CD4-positive, alpha-beta T cell (primary cell): Measurements from ENCODE around the gene SYT6. TPM values are rescaled to one million over a fixed set of nuclear protein-coding genes. Genes with fewer than 3 reads are reported as not detected.

Experiments used
- ATAC-seq: fragments of 200-7000 bp; cut with Tn5 transposase; one replicate; pipeline ENCODE4 v1.10.0; 2022; ENCODE audit warnings: mild to moderate bottlenecking; ENCODE audit not compliant: poor library complexity
- CTCF ChIA-PET: fragments of 350-600 bp; sonication (Branson Sonifier 250); formaldehyde crosslinking; loops from one replicate; lab custom pipeline; 2021; ENCODE audit warnings: antibody characterized with exemption, inconsistent platforms; lab: Charles Lee
- POLR2A ChIA-PET: fragments of 350-600 bp; sonication (Branson Sonifier 250); formaldehyde crosslinking; loops from one replicate; lab custom pipeline; 2021; ENCODE audit warnings: antibody characterized with exemption, inconsistent platforms; lab: Charles Lee
- DNase-seq, 14 experiments: peaks; one replicate each; pipeline ENCODE4 v3.0.0-alpha.2; 2013 to 2020; ENCODE audit warnings: mixed read lengths in 2 of 14
- H3K27ac ChIP-seq, 2 donors: one replicate each; pipeline versions ENCODE4 v1.5.1 to v1.7.0; 2013; ENCODE audit warnings: low read length in 2 of 2, low read depth in 1 of 2, mild to moderate bottlenecking in 1 of 2
- H3K27me3 ChIP-seq, 2 experiments: 1 replicate in 1 of 2; 2 replicates in 1 of 2; pipeline versions ENCODE4 v1.6.1 to v1.7.0; 2013; ENCODE audit warnings: low read length in 2 of 2, control low read depth in 1 of 2, mild to moderate bottlenecking in 1 of 2, moderate library complexity in 1 of 2; ENCODE audit not compliant: insufficient read depth in 2 of 2, control insufficient read depth in 1 of 2
- H3K36me3 ChIP-seq: one replicate; pipeline ENCODE4 v1.6.1; 2013; ENCODE audit warnings: low read length, control low read depth; ENCODE audit not compliant: insufficient read depth
- H3K4me1 ChIP-seq: one replicate; pipeline ENCODE4 v1.6.1; 2013; ENCODE audit warnings: low read length, control low read depth; ENCODE audit not compliant: insufficient read depth
- H3K4me3 ChIP-seq: one replicate; pipeline ENCODE4 v1.5.1; 2013; ENCODE audit warnings: mild to moderate bottlenecking, low read length, moderate library complexity
- H3K9me3 ChIP-seq, 2 experiments: 1 replicate in 1 of 2; 2 replicates in 1 of 2; pipeline versions ENCODE4 v1.6.1 to v1.7.0; 2013; ENCODE audit warnings: low read length in 2 of 2, mild to moderate bottlenecking in 2 of 2, control low read depth in 1 of 2, moderate library complexity in 1 of 2; ENCODE audit not compliant: control insufficient read depth in 1 of 2, insufficient read depth in 1 of 2
- H3K27ac Mint-ChIP-seq: one replicate; pipeline ENCODE4 v1.8.0; 2020; ENCODE audit warnings: mixed read lengths
- H3K27me3 Mint-ChIP-seq: one replicate; pipeline ENCODE4 v1.8.0; 2021; ENCODE audit warnings: mixed read lengths
- H3K36me3 Mint-ChIP-seq: one replicate; pipeline ENCODE4 v1.8.0; 2021; ENCODE audit warnings: low read depth, mixed read lengths
- H3K4me1 Mint-ChIP-seq: one replicate; pipeline ENCODE4 v1.8.0; 2021; ENCODE audit warnings: low read depth, mixed read lengths
- H3K4me3 Mint-ChIP-seq: one replicate; pipeline ENCODE4 v1.8.0; 2020; ENCODE audit warnings: mild to moderate bottlenecking, mixed read lengths
- H3K9me3 Mint-ChIP-seq: one replicate; pipeline ENCODE4 v1.8.0; 2020; ENCODE audit warnings: mixed read lengths
- intact Hi-C, 2 experiments: fragments of 100-400 bp; cut with DNase I in 1 of 2; cut with micrococcal nuclease in 1 of 2; formaldehyde crosslinking; loops; one replicate each; pipeline versions ENCODE4 v1.15.1 to v1.9.0; 2023 to 2025; cut with DNase I, micrococcal nuclease
- total RNA-seq, 174 experiments: library from RNA in 2 of 174; stranded (reverse) in 2 of 174; gene quantifications; one replicate each; pipeline ENCODE4 v1.2.3 and lab custom pipeline; 2021 to 2026
- TF ChIP-seq, protein P1 (sequence below): fragments of 200-600 bp; IDR thresholded peaks from one replicate; pipeline ENCODE4 v1.8.0; 2022; ENCODE audit warnings: antibody characterized with exemption, mild to moderate bottlenecking

Gene SYT6
- total RNA-seq, 2 experiments from 2014 or later, result not detected

DNA sequence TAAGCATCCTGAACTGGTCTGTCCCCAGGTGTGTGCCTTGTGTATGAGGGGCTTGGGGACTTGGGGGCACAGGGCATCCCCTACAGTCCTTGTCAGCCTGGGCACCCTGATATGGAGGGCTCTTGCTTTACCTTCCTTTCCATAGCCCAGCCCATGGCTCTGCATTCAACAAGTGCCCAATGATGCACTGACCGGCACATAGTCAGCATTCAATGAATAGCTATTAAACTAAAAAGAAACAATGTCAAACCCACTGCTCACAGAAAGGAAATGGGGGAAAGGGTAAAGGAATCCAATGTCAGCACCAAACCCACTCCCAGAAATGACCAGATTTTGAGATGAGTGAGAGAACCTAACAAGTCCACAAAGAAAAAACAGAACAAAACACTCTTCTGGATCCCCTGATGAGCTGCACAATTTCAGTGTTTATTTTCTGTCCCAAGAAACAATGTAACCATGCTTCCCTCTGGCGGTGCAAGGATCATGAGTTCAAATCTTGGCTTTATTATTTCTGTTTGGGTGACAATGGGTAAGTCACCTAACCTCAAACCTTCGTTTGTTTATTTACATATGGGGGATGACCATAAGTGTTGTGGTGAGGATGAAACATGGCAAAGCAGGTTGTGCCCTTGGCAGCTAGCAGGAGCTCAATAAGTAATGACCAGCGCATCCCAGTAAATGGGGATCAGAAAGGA lies 22.0 kb downstream of the SYT6 start:
- ChIA-PET CTCF (no interaction called here), POLR2A (no interaction called here)
- TF ChIP-seq, protein P1, sequence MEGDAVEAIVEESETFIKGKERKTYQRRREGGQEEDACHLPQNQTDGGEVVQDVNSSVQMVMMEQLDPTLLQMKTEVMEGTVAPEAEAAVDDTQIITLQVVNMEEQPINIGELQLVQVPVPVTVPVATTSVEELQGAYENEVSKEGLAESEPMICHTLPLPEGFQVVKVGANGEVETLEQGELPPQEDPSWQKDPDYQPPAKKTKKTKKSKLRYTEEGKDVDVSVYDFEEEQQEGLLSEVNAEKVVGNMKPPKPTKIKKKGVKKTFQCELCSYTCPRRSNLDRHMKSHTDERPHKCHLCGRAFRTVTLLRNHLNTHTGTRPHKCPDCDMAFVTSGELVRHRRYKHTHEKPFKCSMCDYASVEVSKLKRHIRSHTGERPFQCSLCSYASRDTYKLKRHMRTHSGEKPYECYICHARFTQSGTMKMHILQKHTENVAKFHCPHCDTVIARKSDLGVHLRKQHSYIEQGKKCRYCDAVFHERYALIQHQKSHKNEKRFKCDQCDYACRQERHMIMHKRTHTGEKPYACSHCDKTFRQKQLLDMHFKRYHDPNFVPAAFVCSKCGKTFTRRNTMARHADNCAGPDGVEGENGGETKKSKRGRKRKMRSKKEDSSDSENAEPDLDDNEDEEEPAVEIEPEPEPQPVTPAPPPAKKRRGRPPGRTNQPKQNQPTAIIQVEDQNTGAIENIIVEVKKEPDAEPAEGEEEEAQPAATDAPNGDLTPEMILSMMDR, result no peak
- H3K4me1 Mint-ChIP-seq, result peaks cover 16% of the 10 kb centered on the region
- H3K27ac Mint-ChIP-seq, result no peak overlapping the region
- H3K4me3 Mint-ChIP-seq, result no peak overlapping the region
- Histone ChIP-seq H3K27ac (no peak overlapping the region), H3K4me1 (peaks cover 3% of the 10 kb centered on the region), H3K9me3 (no peaks in the 10 kb centered on the region), H3K36me3 (no peaks in the 10 kb centered on the region), H3K4me3 (no peak overlapping the region), H3K27me3 (peaks cover 0 to 3% of the 10 kb centered on the region in 2 experiments)
- H3K36me3 Mint-ChIP-seq, result no peaks in the 10 kb centered on the region
- H3K27me3 Mint-ChIP-seq, result peaks cover 13% of the 10 kb centered on the region
- no peak for DNase-seq
- intact Hi-C loops, result no loop called here
- no peaks in the 10 kb centered on the region for H3K9me3 Mint-ChIP-seq
- no peak for ATAC-seq

DNA sequence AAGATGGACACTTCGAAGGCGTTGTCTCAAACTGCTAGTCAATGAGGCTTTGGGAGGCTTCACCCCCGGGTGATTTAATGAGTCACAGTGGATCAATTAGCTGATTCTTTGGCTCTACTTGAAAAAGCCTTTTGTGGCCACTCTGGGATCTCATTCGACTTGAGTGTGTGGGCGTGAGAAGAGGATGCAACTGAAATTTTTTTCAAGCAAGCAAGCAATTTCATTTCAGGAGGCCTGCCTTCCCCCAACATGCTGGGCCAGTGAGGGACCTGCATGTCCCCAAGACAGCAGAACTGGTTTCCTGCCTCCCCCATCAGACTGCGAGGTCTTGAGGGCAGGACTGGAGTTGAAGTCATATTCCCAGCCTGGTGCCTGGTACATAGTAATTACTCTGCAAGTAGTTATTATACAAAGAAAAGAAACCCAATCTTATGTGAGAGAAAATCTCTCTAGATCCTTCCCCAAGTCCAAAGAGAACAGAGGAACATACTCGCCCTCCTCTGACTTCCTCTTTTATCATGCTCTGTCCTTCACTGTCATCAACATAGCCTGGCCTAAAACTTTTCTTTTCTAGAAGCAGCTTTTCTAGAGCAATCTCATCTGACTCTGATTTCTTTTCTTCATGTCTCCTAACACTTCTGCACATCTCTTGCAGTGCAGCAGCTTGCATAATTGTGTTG lies 22.7 kb downstream of the SYT6 start:
- intact Hi-C loops, result no loop called here
- Mint-ChIP-seq H3K9me3 (no peaks in the 10 kb centered on the region), H3K27ac (no peak overlapping the region), H3K27me3 (peaks cover 10% of the 10 kb centered on the region), H3K4me3 (no peak overlapping the region), H3K36me3 (no peaks in the 10 kb centered on the region), H3K4me1 (peaks cover 21% of the 10 kb centered on the region)
- ChIA-PET POLR2A (no interaction called here), CTCF (no interaction called here)
- H3K27ac ChIP-seq, result no peak overlapping the region
- ATAC-seq (no peak), DNase-seq (no peak)
- H3K36me3 ChIP-seq, result no peaks in the 10 kb centered on the region
- peaks cover 3% of the 10 kb centered on the region for H3K4me1 ChIP-seq
- no peak overlapping the region for H3K4me3 ChIP-seq
- no peaks in the 10 kb centered on the region for H3K27me3 ChIP-seq
- no peaks in the 10 kb centered on the region for H3K9me3 ChIP-seq
- TF ChIP-seq, protein P1, result no peak

DNA sequence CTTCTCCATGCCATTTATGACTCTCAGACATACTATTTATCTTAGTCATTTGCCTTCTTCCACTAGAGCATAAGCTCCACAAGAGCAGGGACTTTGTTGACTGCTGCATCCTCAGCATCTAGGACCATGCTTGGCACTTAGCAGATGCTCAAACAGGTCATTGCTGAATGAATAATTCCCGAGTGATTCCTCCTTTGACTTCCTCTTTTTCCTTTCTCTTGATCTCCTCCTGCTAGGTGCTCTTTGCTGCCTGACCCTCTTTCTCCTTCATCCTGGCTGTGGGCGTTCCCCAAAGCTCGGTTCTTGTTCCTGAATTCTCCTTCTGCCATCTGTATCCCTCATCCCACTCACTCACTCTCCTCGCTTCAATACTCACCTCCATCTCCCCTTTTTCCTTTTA lies 23.5 kb downstream of the SYT6 start:
- Mint-ChIP-seq H3K4me3 (no peak overlapping the region), H3K9me3 (no peaks in the 10 kb centered on the region), H3K36me3 (no peaks in the 10 kb centered on the region), H3K27ac (no peak overlapping the region), H3K4me1 (peaks cover 21% of the 10 kb centered on the region), H3K27me3 (peaks cover 6% of the 10 kb centered on the region)
- Histone ChIP-seq H3K27me3 (no peaks in the 10 kb centered on the region), H3K4me1 (peaks cover 3% of the 10 kb centered on the region), H3K4me3 (no peak overlapping the region), H3K9me3 (no peaks in the 10 kb centered on the region), H3K36me3 (no peaks in the 10 kb centered on the region), H3K27ac (no peak overlapping the region)
- CTCF ChIA-PET, result no interaction called here
- ATAC-seq (no peak), DNase-seq (no peak)
- intact Hi-C loops, result no loop called here
- TF ChIP-seq, protein P1, result no peak
- POLR2A ChIA-PET, result no interaction called here
